SU-DHL-6 (cell line): Measurements from ENCODE around the gene TSPAN31.

ENCODE experiments used
- H2AFZ ChIP-seq: fragments of 200-600 bp; sonication (generic); 2 replicates; pipeline ENCODE4 v1.6.1; 2014; ENCODE audit warnings: low read depth, mild to moderate bottlenecking, moderate library complexity, mixed read lengths, antibody characterized with exemption, low read length; ENCODE audit not compliant: severe bottlenecking
- H3F3A ChIP-seq: fragments of 200-600 bp; shearing (Covaris generic); 2 replicates; pipeline ENCODE4 v1.6.0; 2016; ENCODE audit warnings: antibody characterized with exemption, mild to moderate bottlenecking; ENCODE audit not compliant: insufficient read depth
- H3K27ac ChIP-seq: fragments of 200-600 bp; sonication (generic); 2 replicates; pipeline ENCODE4 v1.5.1; 2016; ENCODE audit warnings: low read depth, mild to moderate bottlenecking, low read length, moderate library complexity, mixed read lengths
- H3K27me3 ChIP-seq: fragments of 200-600 bp; sonication (generic), shearing (Covaris generic); 2 replicates; pipeline ENCODE4 v1.6.0; 2014; ENCODE audit warnings: mild to moderate bottlenecking, low read length
- H3K36me3 ChIP-seq: fragments of 200-600 bp; sonication (generic); 2 replicates; pipeline ENCODE4 v1.6.1; 2014; ENCODE audit warnings: mild to moderate bottlenecking, low read length, mixed read lengths
- H3K4me2 ChIP-seq: fragments of 300-600, 200-600 bp; shearing (Covaris generic), sonication (generic); 2 replicates; pipeline ENCODE4 v1.6.0; 2014; ENCODE audit warnings: low read length, low read depth, mild to moderate bottlenecking; ENCODE audit not compliant: poor library complexity, severe bottlenecking
- H3K4me3 ChIP-seq: fragments of 200-600 bp; sonication (generic); 2 replicates; pipeline ENCODE4 v1.5.1; 2014; ENCODE audit warnings: antibody characterized with exemption, low read length, mild to moderate bottlenecking, mixed read lengths; ENCODE audit not compliant: insufficient read depth, poor library complexity, severe bottlenecking
- H3K79me2 ChIP-seq: fragments of 200-600 bp; sonication (generic); 2 replicates; pipeline ENCODE4 v1.6.1; 2014; ENCODE audit warnings: mild to moderate bottlenecking, low read length, moderate library complexity; ENCODE audit not compliant: insufficient read depth
- H3K9ac ChIP-seq: fragments of 200-600 bp; sonication (generic); 2 replicates; pipeline ENCODE4 v1.7.0; 2014; ENCODE audit warnings: mild to moderate bottlenecking, low read length
- H3K9me2 ChIP-seq: fragments of 200-600 bp; sonication (generic); replicated peaks from 2 replicates; pipeline ENCODE4 v1.6.1; 2014; ENCODE audit warnings: low read length; ENCODE audit not compliant: insufficient read depth
- H3K9me3 ChIP-seq: fragments of 200-600 bp; sonication (generic); 2 replicates; pipeline ENCODE4 v1.6.1; 2014; ENCODE audit warnings: low read length, mixed read lengths; ENCODE audit not compliant: insufficient read depth
- H4K20me1 ChIP-seq: fragments of 200-600 bp; sonication (generic); 2 replicates; pipeline ENCODE4 v1.6.1; 2014; ENCODE audit warnings: low read depth, mild to moderate bottlenecking, antibody characterized with exemption, low read length, moderate library complexity, mixed read lengths
- EZH2phosphoT487 ChIP-seq: fragments of 200-600 bp; sonication (generic), shearing (Covaris generic); conservative IDR thresholded peaks from 2 replicates; pipeline ENCODE4 v1.6.1; 2018; ENCODE audit warnings: mild to moderate bottlenecking, antibody characterized with exemption, low read length, moderate library complexity, mixed read lengths
- TF ChIP-seq, protein P1 (sequence below): fragments of 200-600 bp; sonication (generic); IDR thresholded peaks from one replicate; pipeline ENCODE4 v1.5.1; 2017; ENCODE audit warnings: antibody characterized with exemption, mild to moderate bottlenecking, low read length, moderate library complexity; ENCODE audit not compliant: insufficient read depth, poor library complexity, severe bottlenecking

The TSPAN31 gene

DNA sequence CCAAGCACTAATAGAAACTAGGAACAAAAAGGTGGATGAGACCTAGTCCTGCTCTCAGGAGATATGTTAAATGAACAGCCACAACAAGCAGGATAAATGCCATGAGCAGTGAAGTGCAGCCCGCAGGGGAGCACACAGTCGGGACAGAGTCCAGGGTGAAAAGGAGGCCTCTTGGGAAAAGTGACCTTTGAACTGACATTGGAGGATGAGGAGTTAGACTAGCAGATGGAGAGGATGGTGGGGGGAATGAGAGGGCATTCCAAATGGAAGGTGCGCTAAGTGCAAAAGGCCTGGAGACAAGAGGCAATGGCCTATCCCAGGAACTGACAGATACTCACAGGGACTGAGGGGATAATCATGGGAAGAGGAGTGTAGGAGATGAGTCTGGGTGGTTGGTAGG is 46.4 kb upstream of the TSPAN31 start:
- Histone ChIP-seq H3K27me3 (no peaks in the 10 kb centered on the region), H3K36me3 (peaks cover 24% of the 10 kb centered on the region), H3F3A (no peaks in the 10 kb centered on the region), H3K9me3 (peaks cover 3% of the 10 kb centered on the region; the same call in 1 of the 2 replicates), H3K27ac (no peak overlapping the region), H3K9me2 (no peaks in the 10 kb centered on the region), H3K9ac (no peak overlapping the region), H4K20me1 (no peaks in the 10 kb centered on the region), H2AFZ (no peak overlapping the region), H3K4me2 (no peak overlapping the region), H3K4me3 (no peak overlapping the region), H3K79me2 (peaks cover 16% of the 10 kb centered on the region)
- TF ChIP-seq, protein P1, sequence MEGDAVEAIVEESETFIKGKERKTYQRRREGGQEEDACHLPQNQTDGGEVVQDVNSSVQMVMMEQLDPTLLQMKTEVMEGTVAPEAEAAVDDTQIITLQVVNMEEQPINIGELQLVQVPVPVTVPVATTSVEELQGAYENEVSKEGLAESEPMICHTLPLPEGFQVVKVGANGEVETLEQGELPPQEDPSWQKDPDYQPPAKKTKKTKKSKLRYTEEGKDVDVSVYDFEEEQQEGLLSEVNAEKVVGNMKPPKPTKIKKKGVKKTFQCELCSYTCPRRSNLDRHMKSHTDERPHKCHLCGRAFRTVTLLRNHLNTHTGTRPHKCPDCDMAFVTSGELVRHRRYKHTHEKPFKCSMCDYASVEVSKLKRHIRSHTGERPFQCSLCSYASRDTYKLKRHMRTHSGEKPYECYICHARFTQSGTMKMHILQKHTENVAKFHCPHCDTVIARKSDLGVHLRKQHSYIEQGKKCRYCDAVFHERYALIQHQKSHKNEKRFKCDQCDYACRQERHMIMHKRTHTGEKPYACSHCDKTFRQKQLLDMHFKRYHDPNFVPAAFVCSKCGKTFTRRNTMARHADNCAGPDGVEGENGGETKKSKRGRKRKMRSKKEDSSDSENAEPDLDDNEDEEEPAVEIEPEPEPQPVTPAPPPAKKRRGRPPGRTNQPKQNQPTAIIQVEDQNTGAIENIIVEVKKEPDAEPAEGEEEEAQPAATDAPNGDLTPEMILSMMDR, result no peak
- TF ChIP-seq EZH2phosphoT487, result no peak

DNA sequence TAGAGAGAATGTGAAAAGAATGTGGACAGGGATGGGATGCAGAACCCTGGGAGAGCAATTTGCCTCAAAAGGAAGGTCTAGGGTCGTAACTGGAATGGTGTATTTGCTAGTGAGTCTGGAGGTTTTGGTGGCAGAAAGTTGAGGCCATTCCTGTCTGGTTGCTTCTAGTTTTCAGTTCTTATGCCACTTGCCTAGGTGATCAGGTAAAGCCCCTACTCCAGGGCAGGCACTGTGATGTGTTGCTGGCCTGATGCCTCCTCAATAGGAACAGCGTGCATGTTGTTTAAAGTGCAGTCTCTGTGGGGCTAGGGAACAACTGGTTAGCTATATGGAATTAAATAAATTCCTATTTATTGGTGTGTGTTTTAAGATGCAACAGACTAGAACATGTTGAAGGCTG is 44.5 kb upstream of the TSPAN31 start:
- Histone ChIP-seq H3K27ac (no peak overlapping the region), H3K36me3 (peaks cover 39% of the 10 kb centered on the region), H4K20me1 (no peaks in the 10 kb centered on the region), H3K4me3 (no peak overlapping the region), H3K9me2 (no peaks in the 10 kb centered on the region), H3K27me3 (no peaks in the 10 kb centered on the region), H3K9ac (no peak overlapping the region), H3K4me2 (no peak overlapping the region), H3K79me2 (peaks cover 4% of the 10 kb centered on the region), H3F3A (no peaks in the 10 kb centered on the region; the same call in 1 of the 2 replicates), H3K9me3 (peaks cover 10% of the 10 kb centered on the region), H2AFZ (no peak overlapping the region)
- TF ChIP-seq, protein P1, result no peak
- TF ChIP-seq EZH2phosphoT487, result no peak

DNA sequence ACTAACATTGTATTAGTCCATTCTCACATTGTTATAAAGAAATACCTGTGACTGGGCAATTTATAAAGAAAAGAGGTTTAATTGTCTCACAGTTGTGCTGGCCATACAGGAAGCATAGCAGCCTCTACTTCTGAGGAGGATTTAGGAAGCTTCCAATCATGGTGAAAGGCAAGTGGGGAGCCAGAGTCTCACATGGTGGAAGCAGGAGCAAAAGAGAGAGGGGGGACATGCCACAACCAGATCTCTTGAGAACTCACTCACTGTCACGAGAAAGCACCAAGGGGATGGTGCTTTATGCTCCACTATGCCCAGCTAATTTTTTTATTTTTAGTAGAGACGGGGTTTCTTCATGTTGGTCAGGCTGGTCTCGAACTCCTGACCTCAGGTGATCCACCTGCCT is 37.6 kb upstream of the TSPAN31 start:
- no peak overlapping the region for H3K9ac ChIP-seq
- no peaks in the 10 kb centered on the region for H4K20me1 ChIP-seq
- no peaks in the 10 kb centered on the region for H3K27me3 ChIP-seq
- no peak overlapping the region for H3K27ac ChIP-seq
- peaks cover 10% of the 10 kb centered on the region for H3K9me3 ChIP-seq
- H3K9me2 ChIP-seq, result no peaks in the 10 kb centered on the region
- peaks cover 9% of the 10 kb centered on the region for H3F3A ChIP-seq
- no peak overlapping the region for H3K4me3 ChIP-seq
- peaks cover 49% of the 10 kb centered on the region for H3K36me3 ChIP-seq
- TF ChIP-seq EZH2phosphoT487, result no peak
- TF ChIP-seq, protein P1, result no peak
- no peak overlapping the region for H2AFZ ChIP-seq
- H3K4me2 ChIP-seq, result no peak overlapping the region
- no peaks in the 10 kb centered on the region; the same call in 1 of the 2 replicates for H3K79me2 ChIP-seq

- Histone ChIP-seq H3K9me3 (peaks cover 8% of the 10 kb centered on the region), H3F3A (peaks cover 9% of the 10 kb centered on the region), H3K9ac (no peak overlapping the region), H3K4me3 (no peak overlapping the region), H3K27ac (no peak overlapping the region), H3K9me2 (no peaks in the 10 kb centered on the region), H3K79me2 (no peaks in the 10 kb centered on the region), H4K20me1 (no peaks in the 10 kb centered on the region), H3K27me3 (no peaks in the 10 kb centered on the region), H3K36me3 (peaks cover 43% of the 10 kb centered on the region), H2AFZ (no peak overlapping the region), H3K4me2 (no peak overlapping the region)
- TF ChIP-seq EZH2phosphoT487, result no peak
- TF ChIP-seq, protein P1, result no peak
These were observed 36.5 kb upstream of the TSPAN31 start for GRCh38 chr12:57708296-57708695.
